ENCODE results near the gene GLRA2. TPM values are rescaled to one million over a fixed set of nuclear protein-coding genes. Genes with fewer than 3 reads are reported as not detected.
A peak's percentile ranks its signal among the peaks of the same experiment; 100 is the strongest.

Gene GLRA2
- polyA plus RNA-seq (ENCODE audit: insufficient read length in 4 of 4): under 1 TPM; 0.17 to 0.43 (median 0.32) TPM

- peak; percentile 21 to 51 (median 24) for DNase-seq (ENCODE audit: low read depth in 4 of 4, low spot score in 2 of 4)
These were observed at the start of gene GLRA2 for GRCh38 chrX:14529290-14529989. Gene GLRA2, plus strand, starts transcription at chrX:14529536. Its CDS starts 522 bp downstream, at chrX:14530058.

- DNase-seq (ENCODE audit: low read depth in 4 of 4, low spot score in 2 of 4): no peak
These were observed 39.9 kb upstream of the GLRA2 start for GRCh38 chrX:14489437-14489836.

GRCh38 chrX:14491689-14492088 is 37.6 kb upstream of the GLRA2 start:
- DNase-seq (ENCODE audit: low read depth in 4 of 4, low spot score in 2 of 4): no peak

GRCh38 chrX:14496674-14497073 is 32.7 kb upstream of the GLRA2 start:
- no peak for DNase-seq (ENCODE audit: low read depth in 4 of 4, low spot score in 2 of 4)

GRCh38 chrX:14497184-14497666 is 32.1 kb upstream of the GLRA2 start:
- no peak for DNase-seq (ENCODE audit: low read depth in 4 of 4, low spot score in 2 of 4)

GRCh38 chrX:14501327-14501726 is 28.0 kb upstream of the GLRA2 start:
- DNase-seq (ENCODE audit: low read depth in 4 of 4, low spot score in 2 of 4): no peak

GRCh38 chrX:14504960-14505538 is 24.3 kb upstream of the GLRA2 start:
- no peak for DNase-seq (ENCODE audit: low read depth in 4 of 4, low spot score in 2 of 4)

GRCh38 chrX:14505648-14506047 is 23.7 kb upstream of the GLRA2 start:
- DNase-seq (ENCODE audit: low read depth in 4 of 4, low spot score in 2 of 4): no peak

- no peak for DNase-seq (ENCODE audit: low read depth in 4 of 4, low spot score in 2 of 4)
These were observed 22.5 kb upstream of the GLRA2 start for GRCh38 chrX:14506866-14507265.

GRCh38 chrX:14508025-14508690 is 21.2 kb upstream of the GLRA2 start:
- no peak for DNase-seq (ENCODE audit: low read depth in 4 of 4, low spot score in 2 of 4)

- DNase-seq (ENCODE audit: low read depth in 4 of 4, low spot score in 2 of 4): no peak
These were observed 19.8 kb upstream of the GLRA2 start for GRCh38 chrX:14509325-14510057.

- peak; percentile 19 to 54 (median 34) for DNase-seq (ENCODE audit: low read depth in 4 of 4, low spot score in 2 of 4)
These were observed 577 bp upstream of the GLRA2 start for GRCh38 chrX:14528629-14529289.

- no peak for DNase-seq (ENCODE audit: low read depth in 4 of 4, low spot score in 2 of 4)
These were observed 4.5 kb downstream of the GLRA2 start for GRCh38 chrX:14533867-14534266.

GRCh38 chrX:14546190-14546589 is 16.9 kb downstream of the GLRA2 start:
- DNase-seq (ENCODE audit: low read depth in 4 of 4, low spot score in 2 of 4): no peak

GRCh38 chrX:14554131-14554715 is 24.9 kb downstream of the GLRA2 start:
- peak in 1 of 4 donors; percentile 3 for DNase-seq (ENCODE audit: low read depth in 4 of 4, low spot score in 2 of 4)

- no peak for DNase-seq (ENCODE audit: low read depth in 4 of 4, low spot score in 2 of 4)
These were observed 34.7 kb downstream of the GLRA2 start for GRCh38 chrX:14564058-14564457.

GRCh38 chrX:14573161-14573560 is 43.8 kb downstream of the GLRA2 start:
- DNase-seq (ENCODE audit: low read depth in 4 of 4, low spot score in 2 of 4): no peak

- no peak for DNase-seq (ENCODE audit: low read depth in 4 of 4, low spot score in 2 of 4)
These were observed 51.7 kb downstream of the GLRA2 start for GRCh38 chrX:14581081-14581480.

- DNase-seq (ENCODE audit: low read depth in 4 of 4, low spot score in 2 of 4): no peak
These were observed 55.2 kb downstream of the GLRA2 start for GRCh38 chrX:14584548-14584947.

GRCh38 chrX:14590216-14590615 is 60.9 kb downstream of the GLRA2 start:
- no peak for DNase-seq (ENCODE audit: low read depth in 4 of 4, low spot score in 2 of 4)

Measured in left renal cortex interstitium (tissue), 4 donors.